GM12878 (cell line): ENCODE results near the gene ST8SIA1. TPM values are rescaled to one million over a fixed set of nuclear protein-coding genes. Genes with fewer than 3 reads are reported as not detected.

Experiments used
- ATAC-seq: fragments of 200-7000 bp; cut with Tn5 transposase; 3 replicates; pipeline ENCODE4 v1.9.1; 2020; ENCODE audit warnings: mild to moderate bottlenecking, moderate library complexity
- BruUV-seq: library from RNA; stranded (reverse); fragments of 400-500 nt; replicated peaks from 2 replicates; lab custom pipeline; 2021; lab: Mats Ljungman, UMichigan
- CTCF ChIA-PET: fragments of 300-600 bp; sonication (Branson Sonifier 250); formaldehyde crosslinking; extraction: SDS; loops from one replicate; lab custom pipeline; 2021; ENCODE audit warnings: inconsistent platforms; lab: Yijun Ruan, JAX
- POLR2A ChIA-PET: fragments of 350-600 bp; formaldehyde crosslinking; extraction: SDS; loops from one replicate; lab custom pipeline; 2021; ENCODE audit warnings: inconsistent platforms; lab: Charles Lee
- RAD21 ChIA-PET: fragments of 300-600 bp; sonication (Branson Sonifier 250); formaldehyde crosslinking; loops from one replicate; lab custom pipeline; 2023; ENCODE audit warnings: antibody characterized with exemption; ENCODE audit not compliant: unreplicated experiment; lab: Charles Lee
- SMC1A ChIA-PET: fragments of 300-600 bp; sonication (Branson Sonifier 250); formaldehyde crosslinking; loops from one replicate; lab custom pipeline; 2023; ENCODE audit not compliant: unreplicated experiment, uncharacterized antibody; lab: Charles Lee
- DNase-seq: peaks from one replicate; pipeline ENCODE4 v3.0.0-alpha.2; 2011; ENCODE audit warnings: low read depth, low spot score
- FAIRE-seq: peaks from 3 replicates; lab custom pipeline; 2011; peaks lifted over from hg19 to GRCh38; lab: Jason Lieb, UNC
- H2AFZ ChIP-seq: 2 replicates; pipeline ENCODE4 v1.6.0; 2011; ENCODE audit warnings: low read depth, low read length, control low read depth; ENCODE audit not compliant: control insufficient read depth
- H3K27ac ChIP-seq: 2 replicates; pipeline ENCODE4 v1.5.1; 2011; ENCODE audit warnings: control low read depth; ENCODE audit not compliant: control insufficient read depth, insufficient read depth
- H3K27me3 ChIP-seq, 2 experiments: replicated peaks in 1 of 2; 2 replicates each; pipeline versions ENCODE4 v1.6.0 to v1.6.1; 2011; ENCODE audit warnings: low read length in 1 of 2; ENCODE audit not compliant: control insufficient read depth in 2 of 2, insufficient read depth in 2 of 2
- H3K36me3 ChIP-seq, 2 experiments: 2 replicates each; pipeline ENCODE4 v1.5.1; 2011; ENCODE audit warnings: low read length in 1 of 2; ENCODE audit not compliant: control insufficient read depth in 2 of 2, insufficient read depth in 2 of 2
- H3K4me1 ChIP-seq: 2 replicates; pipeline ENCODE4 v1.6.1; 2011; ENCODE audit warnings: mild to moderate bottlenecking, low read length, moderate library complexity, mixed read lengths; ENCODE audit not compliant: control insufficient read depth, insufficient read depth
- H3K4me2 ChIP-seq: 2 replicates; pipeline ENCODE4 v1.6.0; 2011; ENCODE audit warnings: control low read depth; ENCODE audit not compliant: control insufficient read depth, insufficient read depth
- H3K4me3 ChIP-seq: fragments of 200-600 bp; sonication (generic); 2 replicates; pipeline ENCODE4 v1.5.1; 2016
- H3K79me2 ChIP-seq: 2 replicates; pipeline ENCODE4 v1.6.0; 2011; ENCODE audit warnings: low read length; ENCODE audit not compliant: control insufficient read depth, insufficient read depth
- H3K9ac ChIP-seq: 2 replicates; pipeline ENCODE4 v1.8.0; 2011; ENCODE audit warnings: low read length, control low read depth, mixed read lengths; ENCODE audit not compliant: control insufficient read depth, insufficient read depth
- H3K9me3 ChIP-seq: replicated peaks from 3 replicates; pipeline ENCODE4 v1.5.1; 2011; ENCODE audit warnings: mild to moderate bottlenecking, low read length; ENCODE audit not compliant: control insufficient read depth, insufficient read depth
- H4K20me1 ChIP-seq: 2 replicates; pipeline ENCODE4 v1.6.0; 2011; ENCODE audit not compliant: control insufficient read depth, insufficient read depth
- BACH1 ChIP-seq: fragments of 450-650 bp; IDR thresholded peaks from 2 replicates; pipeline ENCODE4 v1.6.1; 2017; ENCODE audit warnings: mild to moderate bottlenecking, borderline replicate concordance
- EGR1 ChIP-seq, 2 experiments: IDR thresholded peaks; 1 replicate in 1 of 2; 2 replicates in 1 of 2; pipeline ENCODE4 v1.6.1; 2011 to 2012; ENCODE audit warnings: low read depth in 2 of 2, low read length in 2 of 2, borderline replicate concordance in 1 of 2, mild to moderate bottlenecking in 1 of 2, moderate library complexity in 1 of 2
- EZH2 ChIP-seq: IDR thresholded peaks from 2 replicates; pipeline ENCODE4 v1.6.1; 2012; ENCODE audit warnings: low read depth, mild to moderate bottlenecking, control low read depth, inconsistent platforms, low read length, borderline replicate concordance; ENCODE audit not compliant: control insufficient read depth
- FOXM1 ChIP-seq: IDR thresholded peaks from 2 replicates; pipeline ENCODE4 v1.6.1; 2012; ENCODE audit warnings: low read depth, mild to moderate bottlenecking, inconsistent platforms, low read length, moderate library complexity
- GATAD2B ChIP-seq: fragments of 450-650 bp; conservative IDR thresholded peaks from 2 replicates; pipeline ENCODE4 v1.6.1; 2017; ENCODE audit warnings: low read depth, mild to moderate bottlenecking, moderate library complexity
- IRF3 ChIP-seq: fragments of 450-650 bp; IDR thresholded peaks from 2 replicates; pipeline ENCODE4 v1.6.1; 2014; ENCODE audit warnings: mild to moderate bottlenecking
- RCOR1 ChIP-seq: conservative IDR thresholded peaks from 2 replicates; pipeline ENCODE4 v1.6.1; 2012; ENCODE audit warnings: low read depth, low read length, improper control_type of control experiment
- SIN3A ChIP-seq: IDR thresholded peaks from 2 replicates; pipeline ENCODE4 v1.6.1; 2012; ENCODE audit warnings: low read depth, low read length, improper control_type of control experiment
- SKIL ChIP-seq: fragments of 450-650 bp; IDR thresholded peaks from 2 replicates; pipeline ENCODE4 v1.6.1; 2017; ENCODE audit warnings: mild to moderate bottlenecking, low read depth, inconsistent platforms; ENCODE audit not compliant: poor library complexity, severe bottlenecking
- SMC3 ChIP-seq: IDR thresholded peaks from 2 replicates; pipeline ENCODE4 v1.6.1; 2011; ENCODE audit warnings: low read length, improper control_type of control experiment, borderline replicate concordance
- TCF12 ChIP-seq: IDR thresholded peaks from 2 replicates; pipeline ENCODE4 v1.6.1; 2011; ENCODE audit warnings: low read depth, mild to moderate bottlenecking, low read length
- TCF3 ChIP-seq: IDR thresholded peaks from 2 replicates; pipeline ENCODE4 v1.6.1; 2012; ENCODE audit warnings: low read depth, mild to moderate bottlenecking, low read length, borderline replicate concordance; ENCODE audit not compliant: insufficient read depth
- TCF7 ChIP-seq: IDR thresholded peaks from 2 replicates; pipeline ENCODE4 v1.6.1; 2014; ENCODE audit warnings: antibody characterized with exemption, borderline replicate concordance
- USF2 ChIP-seq: IDR thresholded peaks from 2 replicates; pipeline ENCODE4 v1.6.1; 2011; ENCODE audit warnings: low read depth, low read length, improper control_type of control experiment, borderline replicate concordance
- ZNF622 ChIP-seq: fragments of 450-650 bp; IDR thresholded peaks from 2 replicates; pipeline ENCODE4 v1.6.1; 2017; ENCODE audit warnings: mild to moderate bottlenecking, inconsistent platforms
- WGBS: methylation state at CpG from one replicate; pipeline ENCODE4 v1.1.6; 2016; ENCODE audit warnings: low lambda C conversion rate; ENCODE audit not compliant: insufficient replicate concordance, insufficient coverage; ENCODE audit errors: missing lambda C conversion rate; 5-methylcytosine and 5-hydroxymethylcytosine counted together
- in situ Hi-C: fragments of 300-500 bp; cut with MboI; formaldehyde crosslinking; loops from 9 replicates; pipeline ENCODE4 v1.14.3; 2018; ENCODE audit warnings: mixed read lengths
- intact Hi-C: fragments of 100-400 bp; cut with micrococcal nuclease; formaldehyde crosslinking; loops from one replicate; pipeline ENCODE4 v1.14.2; 2022; ENCODE audit not compliant: unreplicated experiment
- polyA plus RNA-seq, 11 experiments: library from polyadenylated mRNA; depleted of rRNA in 4 of 11; unstranded in 6 of 11; stranded (reverse) in 5 of 11; fragments of >200 nt; fragmentation: Nextera tagmentation in 4 of 11; fragmentation: Illumina TruSeq in 1 of 11; extraction: Ambion mirVana in 4 of 11; extraction: Trizol in 1 of 11; gene quantifications; 1 replicate in 1 of 11; 2 replicates in 10 of 11; pipeline versions ENCODE4 v1.2.1 to v1.2.3, GENCODE V29; 2011 to 2016; ENCODE audit warnings: inconsistent platforms in 2 of 11, missing spikeins in 2 of 11, low read depth in 1 of 11
- total RNA-seq, 4 experiments: library from RNA; depleted of rRNA in 3 of 4; stranded (reverse); fragments of >200 nt in 3 of 4; fragmentation: Illumina TruSeq in 1 of 4; extraction: Trizol in 1 of 4; gene quantifications; 2 replicates each; pipeline versions ENCODE4 v1.2.1 to v1.2.3, GENCODE V29; 2013 to 2021

Gene ST8SIA1
- total and polyA plus RNA-seq, 10 of the 15 experiments (the other 5 are each of a cell fraction or from before 2014, with no cell fraction given) = 0.23 to 0.35 (median 0.23) TPM; not detected in 7

- ChIA-PET SMC1A (interaction anchor here (0.8 kb wide), 1 partner anchor 29 kb away, joined by 3 read pairs; no protein-coding TSS in a partner anchor), CTCF (no interaction called here), POLR2A (no interaction called here), RAD21 (no interaction called here)
- Histone ChIP-seq H3K4me3 (no peak overlapping the region), H3K79me2 (no peaks in the 10 kb centered on the region), H3K9me3 (no peaks in the 10 kb centered on the region), H2AFZ (no peak overlapping the region), H4K20me1 (no peaks in the 10 kb centered on the region), H3K4me1 (no peaks in the 10 kb centered on the region), H3K36me3 (no peaks in the 10 kb centered on the region), H3K27me3 (no peaks in the 10 kb centered on the region)
- intact Hi-C loops (no loop called here), in situ Hi-C loops (no loop called here)
- FAIRE-seq = no peak
- no TSS peak for BruUV-seq
- TF ChIP-seq RCOR1 (no peak), FOXM1 (no peak), SMC3 (no peak), TCF3 (no peak)
- TF ChIP-seq, all 136 proteins: peak for 0
- ATAC-seq (no peak), DNase-seq (no peak)
- Histone ChIP-seq H3K4me2 (no peak overlapping the region), H3K27ac (no peak overlapping the region), H3K9ac (no peak overlapping the region)
Measured at GRCh38 chr12:22286569-22286968, 47.9 kb downstream of the ST8SIA1 start.

GRCh38 chr12:22285846-22286245 is 48.7 kb downstream of the ST8SIA1 start:
- intact Hi-C loops (no loop called here), in situ Hi-C loops (no loop called here)
- Histone ChIP-seq H3K27ac (no peak overlapping the region), H3K4me3 (no peak overlapping the region), H3K9ac (no peak overlapping the region), H3K27me3 (no peaks in the 10 kb centered on the region), H4K20me1 (no peaks in the 10 kb centered on the region), H3K4me1 (no peaks in the 10 kb centered on the region), H3K79me2 (no peaks in the 10 kb centered on the region), H3K4me2 (no peak overlapping the region), H2AFZ (no peak overlapping the region), H3K9me3 (no peaks in the 10 kb centered on the region), H3K36me3 (no peaks in the 10 kb centered on the region)
- BruUV-seq = no TSS peak
- no peak for FAIRE-seq
- CTCF ChIA-PET = interaction anchor here (0.6 kb wide), 1 partner anchor 68 kb away, joined by 3 read pairs; no protein-coding TSS in a partner anchor
- POLR2A ChIA-PET = no interaction called here
- ATAC-seq = no peak
- DNase-seq = no peak
- RAD21 ChIA-PET = interaction anchor here (0.7 kb wide), 1 partner anchor 214 kb away, joined by 3 read pairs; no protein-coding TSS in a partner anchor
- SMC1A ChIA-PET = interaction anchor here (0.8 kb wide), 1 partner anchor 28 kb away, joined by 3 read pairs; no protein-coding TSS in a partner anchor
- WGBS = 3% methylated on average over 1 of the region's 1 CpG
- no peak for TF ChIP-seq TCF12
- TF ChIP-seq SIN3A = no peak
- TF ChIP-seq EGR1 (IDR thresholded peaks at IDR 0.05; ENCODE audit: borderline replicate concordance in 1 of 2, low read depth in 2 of 2, low read length in 2 of 2) = no peak
- no peak for TF ChIP-seq EZH2
- no peak for TF ChIP-seq GATAD2B
- TF ChIP-seq ZNF622 = no peak
- TF ChIP-seq SKIL = no peak
- no peak for TF ChIP-seq IRF3
- no peak for TF ChIP-seq USF2
- no peak for TF ChIP-seq BACH1
- no peak for TF ChIP-seq TCF7
